Measurements from ENCODE around the gene TNRC6C. TPM values are rescaled to one million over a fixed set of nuclear protein-coding genes. Genes with fewer than 3 reads are reported as not detected.
A peak's percentile ranks its signal among the peaks of the same experiment; 100 is the strongest.

Gene TNRC6C
- polyA plus RNA-seq, 1 donor (not counting 4 experiments of a cell fraction or from before 2014, with no cell fraction given) = 0.34 TPM

DNA sequence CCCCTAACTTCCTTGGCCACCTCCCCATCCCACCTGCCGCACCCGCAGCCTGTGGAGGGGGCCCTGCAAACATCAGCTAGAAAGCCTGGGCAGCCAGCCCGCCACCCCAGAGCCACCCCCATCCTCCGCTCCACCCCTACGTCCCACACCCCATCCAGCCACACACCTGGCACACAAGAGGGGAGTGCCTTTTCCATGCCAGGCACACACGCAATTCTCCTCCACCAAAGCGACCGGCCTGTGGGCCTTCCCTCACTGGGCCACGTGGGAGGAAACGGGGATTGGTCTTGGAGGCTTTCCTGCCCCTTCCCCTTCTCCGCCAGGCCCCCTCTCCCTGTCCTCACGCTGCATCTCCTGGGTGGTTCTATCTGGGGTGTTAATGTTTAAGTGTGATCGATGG lies 48.7 kb upstream of the TNRC6C start:
- Histone ChIP-seq H3K79me2 (ENCODE audit: control insufficient read depth, insufficient read depth, low read length) (no peaks in the 10 kb centered on the region), H3K9me3 (ENCODE audit: control insufficient read depth, low read depth, low read length) (no peaks in the 10 kb centered on the region), H3K4me1 (ENCODE audit: control insufficient read depth, extremely low read depth, insufficient read depth, low read length) (no peaks in the 10 kb centered on the region), H3K36me3 (ENCODE audit: control insufficient read depth in 2 of 2, extremely low read depth in 1 of 2, insufficient read depth in 2 of 2, low read length in 2 of 2) (no peaks in the 10 kb centered on the region), H2AFZ (ENCODE audit: control insufficient read depth, low read length) (no peak overlapping the region), H4K20me1 (ENCODE audit: control insufficient read depth, extremely low read depth, insufficient read depth, low read length) (no peaks in the 10 kb centered on the region), H3K9ac (ENCODE audit: control insufficient read depth, extremely low read depth, insufficient read depth, low read length) (no peak overlapping the region), H3K4me3 (ENCODE audit: control insufficient read depth in 2 of 3, extremely low read depth in 1 of 3, insufficient read depth in 2 of 3, low read depth in 1 of 3, low read length in 3 of 3) (no peak overlapping the region), H3K27me3 (ENCODE audit: control insufficient read depth, extremely low read depth, insufficient read depth, low read length) (peaks cover 44% of the 10 kb centered on the region), H3K4me2 (ENCODE audit: control insufficient read depth, extremely low read depth, insufficient read depth, low read depth, low read length) (no peak overlapping the region), H3K27ac (ENCODE audit: control insufficient read depth, insufficient read depth, low read length) (no peak overlapping the region), H3K9me1 (ENCODE audit: control insufficient read depth, extremely low read depth, insufficient read depth, low read length) (no peaks in the 10 kb centered on the region)
- FAIRE-seq (no peak), DNase-seq (ENCODE audit: low read depth, low spot score) (no peak)
- TF ChIP-seq, protein P1, sequence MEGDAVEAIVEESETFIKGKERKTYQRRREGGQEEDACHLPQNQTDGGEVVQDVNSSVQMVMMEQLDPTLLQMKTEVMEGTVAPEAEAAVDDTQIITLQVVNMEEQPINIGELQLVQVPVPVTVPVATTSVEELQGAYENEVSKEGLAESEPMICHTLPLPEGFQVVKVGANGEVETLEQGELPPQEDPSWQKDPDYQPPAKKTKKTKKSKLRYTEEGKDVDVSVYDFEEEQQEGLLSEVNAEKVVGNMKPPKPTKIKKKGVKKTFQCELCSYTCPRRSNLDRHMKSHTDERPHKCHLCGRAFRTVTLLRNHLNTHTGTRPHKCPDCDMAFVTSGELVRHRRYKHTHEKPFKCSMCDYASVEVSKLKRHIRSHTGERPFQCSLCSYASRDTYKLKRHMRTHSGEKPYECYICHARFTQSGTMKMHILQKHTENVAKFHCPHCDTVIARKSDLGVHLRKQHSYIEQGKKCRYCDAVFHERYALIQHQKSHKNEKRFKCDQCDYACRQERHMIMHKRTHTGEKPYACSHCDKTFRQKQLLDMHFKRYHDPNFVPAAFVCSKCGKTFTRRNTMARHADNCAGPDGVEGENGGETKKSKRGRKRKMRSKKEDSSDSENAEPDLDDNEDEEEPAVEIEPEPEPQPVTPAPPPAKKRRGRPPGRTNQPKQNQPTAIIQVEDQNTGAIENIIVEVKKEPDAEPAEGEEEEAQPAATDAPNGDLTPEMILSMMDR (optimal IDR thresholded peaks at IDR 0.05 in 1 of 3, IDR thresholded peaks at IDR 0.05 in 1 of 3, conservative IDR thresholded peaks at IDR 0.05 in 1 of 3; ENCODE audit: extremely low read depth in 1 of 3, insufficient read depth in 2 of 3, low read length in 3 of 3) = no peak
- TF ChIP-seq EZH2 (IDR thresholded peaks at IDR 0.05; ENCODE audit: low read length) = no peak
- dilution Hi-C loops (cut with MboI; ENCODE audit: extremely low pct_ligation_motif_present, low sequenced_read_pairs) = no loop called here

DNA sequence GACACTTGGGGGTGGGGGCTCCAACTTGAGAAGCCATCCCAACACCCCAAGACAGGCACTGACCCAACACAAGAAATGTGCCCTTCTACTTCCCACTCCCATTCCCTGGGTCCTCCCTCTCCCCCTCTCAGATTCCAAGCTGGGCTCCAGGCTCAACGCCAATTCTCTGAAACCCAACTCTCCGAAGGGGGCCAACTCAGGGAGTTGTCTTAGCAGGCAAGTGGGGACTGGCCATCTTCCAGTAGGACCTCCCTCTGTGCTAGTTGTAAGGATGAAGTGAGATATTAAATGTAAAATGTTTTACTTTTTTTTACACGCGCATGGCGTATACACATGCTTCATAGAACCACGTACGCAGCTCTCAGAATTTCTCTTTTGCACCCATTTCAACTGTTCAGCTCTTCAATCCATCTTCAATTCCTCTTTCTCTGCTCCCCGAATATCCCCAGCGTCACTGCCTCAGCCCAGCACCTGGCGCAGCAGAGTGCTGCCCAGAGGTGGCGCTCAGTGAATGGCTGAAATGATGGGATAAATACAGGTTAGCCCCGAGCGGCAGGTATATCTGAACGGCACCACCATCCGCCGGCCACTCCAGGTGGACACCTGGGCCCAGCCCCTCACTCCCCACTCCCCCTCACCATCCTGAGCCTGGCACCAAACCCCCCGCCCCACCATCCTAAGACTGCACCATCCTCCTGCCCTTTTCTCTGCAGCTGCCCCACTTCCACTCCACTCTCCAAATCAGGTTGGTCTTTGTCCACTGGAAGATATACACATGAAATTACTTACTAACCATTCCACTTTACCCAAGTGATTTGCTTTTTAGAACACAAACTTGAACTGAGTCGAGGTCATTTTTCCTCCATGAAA lies 43.9 kb upstream of the TNRC6C start:
- FAIRE-seq (no peak), DNase-seq (ENCODE audit: low read depth, low spot score) (no peak)
- no peaks in the 10 kb centered on the region for H3K9me3 ChIP-seq (ENCODE audit: control insufficient read depth, low read depth, low read length)
- dilution Hi-C loops (cut with MboI; ENCODE audit: extremely low pct_ligation_motif_present, low sequenced_read_pairs) = no loop called here
- TF ChIP-seq, protein P1 (optimal IDR thresholded peaks at IDR 0.05 in 1 of 3, IDR thresholded peaks at IDR 0.05 in 1 of 3, conservative IDR thresholded peaks at IDR 0.05 in 1 of 3; ENCODE audit: extremely low read depth in 1 of 3, insufficient read depth in 2 of 3, low read length in 3 of 3) = peak in 2 of 3 experiments; percentile 32 to 54
- no peak for TF ChIP-seq EZH2 (IDR thresholded peaks at IDR 0.05; ENCODE audit: low read length)
- no peaks in the 10 kb centered on the region for H3K9me1 ChIP-seq (ENCODE audit: control insufficient read depth, extremely low read depth, insufficient read depth, low read length)
- no peaks in the 10 kb centered on the region for H3K36me3 ChIP-seq (ENCODE audit: control insufficient read depth in 2 of 2, extremely low read depth in 1 of 2, insufficient read depth in 2 of 2, low read length in 2 of 2)
- no peaks in the 10 kb centered on the region for H4K20me1 ChIP-seq (ENCODE audit: control insufficient read depth, extremely low read depth, insufficient read depth, low read length)
- H3K27ac ChIP-seq (ENCODE audit: control insufficient read depth, insufficient read depth, low read length) = no peak overlapping the region
- H3K4me1 ChIP-seq (ENCODE audit: control insufficient read depth, extremely low read depth, insufficient read depth, low read length) = no peaks in the 10 kb centered on the region
- no peak overlapping the region for H3K4me2 ChIP-seq (ENCODE audit: control insufficient read depth, extremely low read depth, insufficient read depth, low read depth, low read length)
- no peak overlapping the region for H3K4me3 ChIP-seq (ENCODE audit: control insufficient read depth in 2 of 3, extremely low read depth in 1 of 3, insufficient read depth in 2 of 3, low read depth in 1 of 3, low read length in 3 of 3)
- no peak overlapping the region for H3K9ac ChIP-seq (ENCODE audit: control insufficient read depth, extremely low read depth, insufficient read depth, low read length)
- no peaks in the 10 kb centered on the region for H3K79me2 ChIP-seq (ENCODE audit: control insufficient read depth, insufficient read depth, low read length)
- H3K27me3 ChIP-seq (ENCODE audit: control insufficient read depth, extremely low read depth, insufficient read depth, low read length) = peaks cover 45% of the 10 kb centered on the region
- no peak overlapping the region for H2AFZ ChIP-seq (ENCODE audit: control insufficient read depth, low read length)

Measured in keratinocyte (primary cell).